Activated CD4-positive, CD25-positive, alpha-beta regulatory T cell treated with anti-CD3 and anti-CD28 coated beads, Interleukin-2, amount 50 U/mL, for 16 hours (primary cell): Measurements from ENCODE around the gene YIPF3.
"Not testable (repeated sequence)": the region's sequence is repeated elsewhere in the genome, so short reads cannot be mapped to it uniquely, and the experiment has no call there.

Source experiments
- DNase-seq: peaks from one replicate; pipeline ENCODE4 v3.0.0-alpha.2; 2020; ENCODE audit warnings: low read depth, low spot score

The YIPF3 gene

GRCh38 chr6:43516697-43517504 lies at the start of gene YIPF3, which contains the start of gene POLR1C:
Gene YIPF3 (minus strand): TSS chr6:43516926. CDS start chr6:43516807, 119 bp downstream.
Gene POLR1C (plus strand): TSS chr6:43517089. CDS start chr6:43517110, 21 bp downstream.
- DNase-seq: peak; percentile 96

- DNase-seq: no peak
Observed at GRCh38 chr6:43559328-43559727, 42.6 kb upstream of the YIPF3 start.

DNA sequence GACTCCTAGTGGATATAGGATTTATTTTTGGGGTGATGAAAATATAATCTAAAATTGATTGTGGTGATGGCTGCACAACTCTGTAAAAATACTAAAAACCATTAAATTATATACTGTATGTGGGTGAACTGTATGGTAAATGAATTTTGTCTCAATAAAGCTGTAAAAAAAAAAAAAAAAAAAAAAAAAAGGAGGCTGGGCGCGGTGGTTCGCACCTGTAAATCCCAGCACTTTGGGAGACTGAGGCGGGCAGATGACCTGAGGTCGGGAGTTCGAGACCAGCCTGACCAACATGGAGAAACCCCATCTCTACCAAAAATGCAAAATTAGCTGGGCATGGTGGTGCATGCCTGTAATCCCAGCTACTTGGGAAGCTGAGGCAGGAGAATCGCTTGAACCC lies 40.9 kb upstream of the YIPF3 start:
- DNase-seq: not testable (repeated sequence)

GRCh38 chr6:43547222-43547621 lies 30.5 kb upstream of the YIPF3 start:
- DNase-seq: no peak

- DNase-seq: no peak
Observed at GRCh38 chr6:43544461-43544860, 27.7 kb upstream of the YIPF3 start.

GRCh38 chr6:43541774-43542471 lies 25.2 kb upstream of the YIPF3 start:
- DNase-seq: no peak

DNA sequence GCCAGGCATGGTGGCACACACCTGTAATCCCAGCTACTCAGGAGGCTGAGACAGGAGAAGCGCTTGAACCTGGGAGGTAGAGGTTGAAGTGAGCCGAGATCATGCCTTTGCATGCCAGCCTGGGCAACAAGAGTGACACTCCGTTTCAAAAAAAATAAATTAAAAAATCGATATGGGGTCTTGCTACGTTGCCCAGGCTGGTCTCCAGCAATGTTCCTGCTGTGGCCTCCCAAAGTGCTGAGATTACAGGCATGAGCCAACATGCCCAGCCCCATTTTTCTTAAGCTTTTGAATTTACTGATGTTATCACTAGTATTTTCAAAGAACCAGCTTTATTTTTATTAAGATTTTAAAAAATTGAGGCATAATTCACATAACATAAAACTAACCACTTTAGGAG lies 23.8 kb upstream of the YIPF3 start:
- DNase-seq: no peak

DNA sequence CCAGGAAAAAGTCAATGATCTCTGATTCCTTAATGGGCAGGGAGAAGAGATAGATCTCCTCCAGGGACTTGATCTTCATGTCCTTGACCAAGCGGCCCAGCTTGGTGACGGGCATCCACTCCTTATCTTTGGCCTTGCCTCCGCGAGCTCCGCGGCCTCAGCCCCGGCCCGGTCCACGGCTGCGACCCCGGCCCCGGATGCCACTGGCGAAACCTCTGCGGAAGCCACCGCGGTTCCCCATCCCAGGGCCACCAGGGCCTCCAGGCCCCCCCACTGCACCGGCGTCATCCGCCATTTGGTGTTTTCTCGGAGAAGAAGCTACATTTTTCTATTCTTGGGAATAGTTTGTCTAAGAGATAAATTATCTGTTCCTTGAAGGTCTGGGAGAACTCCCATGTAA lies 22.7 kb upstream of the YIPF3 start:
- not testable (repeated sequence) for DNase-seq

DNA sequence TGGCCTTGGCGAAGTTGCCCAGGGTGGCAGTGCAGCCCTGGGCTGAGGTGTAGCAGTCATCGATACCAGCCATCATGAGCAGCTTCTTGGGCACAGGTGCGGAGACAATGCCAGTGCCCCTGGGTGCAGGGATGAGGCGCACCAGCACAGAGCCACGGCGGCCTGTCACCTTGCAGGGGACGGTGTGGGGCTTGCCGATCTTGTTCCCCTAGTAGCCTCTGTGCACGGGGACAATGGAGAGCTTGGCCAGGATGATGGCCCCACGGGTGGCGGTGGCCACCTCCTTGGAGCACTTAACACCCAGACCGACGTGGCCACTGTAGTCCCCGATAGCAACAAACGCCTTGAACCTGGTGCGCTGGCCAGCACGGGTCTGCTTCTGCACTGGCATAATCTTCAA lies 22.3 kb upstream of the YIPF3 start:
- DNase-seq: not testable (repeated sequence)

DNA sequence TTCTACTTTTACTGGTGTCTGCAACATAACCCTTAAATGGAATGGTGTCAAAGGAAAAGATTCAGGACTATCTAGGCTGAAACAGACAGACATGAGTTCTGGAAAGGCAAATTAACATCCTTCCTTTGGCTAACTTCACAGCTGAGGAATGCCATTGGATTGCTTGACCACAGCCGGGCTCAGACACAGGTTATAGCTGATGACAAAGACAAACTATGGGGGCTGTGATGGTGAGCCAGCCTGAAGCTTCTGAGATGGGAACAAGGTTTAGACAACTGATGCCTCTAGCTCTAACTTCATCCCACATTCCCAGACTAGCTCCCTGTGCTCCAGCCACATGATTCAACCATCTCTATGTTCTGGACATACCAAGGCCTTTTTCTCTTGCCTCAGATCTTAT lies 15.5 kb upstream of the YIPF3 start:
- no peak for DNase-seq

DNA sequence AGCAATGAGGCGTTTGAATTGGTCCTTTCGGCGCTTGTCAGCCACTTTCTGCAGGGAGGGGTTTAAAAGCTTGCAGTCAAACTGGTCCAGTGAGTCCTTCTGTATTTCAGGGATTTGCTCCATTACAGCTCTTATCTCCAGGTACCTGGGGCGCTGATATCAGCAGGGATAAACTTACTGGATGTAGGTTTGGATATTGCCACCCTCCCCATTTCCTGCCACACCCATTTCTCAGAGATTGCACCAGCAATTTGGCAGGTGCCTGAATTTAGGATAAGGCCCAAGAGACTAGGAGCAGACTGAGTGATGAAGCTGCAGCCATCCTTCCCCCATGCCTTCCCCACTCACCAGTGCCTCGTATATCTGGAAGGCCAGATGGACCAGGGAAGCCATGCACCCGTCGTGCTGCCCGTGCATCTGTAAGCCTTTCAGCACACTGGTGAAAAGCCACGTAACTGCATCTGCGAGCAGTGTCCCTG lies 7.8 kb upstream of the YIPF3 start:
- DNase-seq: no peak

GRCh38 chr6:43523284-43523683 lies 6.6 kb upstream of the YIPF3 start:
- DNase-seq: no peak

- DNase-seq: no peak
Observed at GRCh38 chr6:43522547-43523261, 6.0 kb upstream of the YIPF3 start.

- DNase-seq: no peak
Observed at GRCh38 chr6:43521836-43522235, 5.1 kb upstream of the YIPF3 start.

DNA sequence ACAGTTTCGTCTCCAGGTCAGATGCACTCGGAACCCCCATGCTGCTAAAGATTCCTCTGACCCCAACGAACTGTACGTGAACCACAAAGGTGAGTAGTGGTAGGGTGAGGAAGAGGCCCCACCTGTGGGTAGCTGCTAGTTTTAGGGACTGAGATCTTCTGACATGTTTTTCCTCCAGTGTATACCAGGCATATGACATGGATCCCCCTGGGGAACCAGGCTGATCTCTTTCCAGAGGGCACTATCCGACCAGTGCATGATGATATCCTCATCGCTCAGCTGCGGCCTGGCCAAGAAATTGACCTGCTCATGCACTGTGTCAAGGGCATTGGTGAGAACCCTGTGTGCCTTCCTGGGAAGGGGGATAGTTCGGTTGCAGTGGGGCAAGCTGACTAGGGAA lies 3.4 kb upstream of the YIPF3 start:
- no peak for DNase-seq

DNA sequence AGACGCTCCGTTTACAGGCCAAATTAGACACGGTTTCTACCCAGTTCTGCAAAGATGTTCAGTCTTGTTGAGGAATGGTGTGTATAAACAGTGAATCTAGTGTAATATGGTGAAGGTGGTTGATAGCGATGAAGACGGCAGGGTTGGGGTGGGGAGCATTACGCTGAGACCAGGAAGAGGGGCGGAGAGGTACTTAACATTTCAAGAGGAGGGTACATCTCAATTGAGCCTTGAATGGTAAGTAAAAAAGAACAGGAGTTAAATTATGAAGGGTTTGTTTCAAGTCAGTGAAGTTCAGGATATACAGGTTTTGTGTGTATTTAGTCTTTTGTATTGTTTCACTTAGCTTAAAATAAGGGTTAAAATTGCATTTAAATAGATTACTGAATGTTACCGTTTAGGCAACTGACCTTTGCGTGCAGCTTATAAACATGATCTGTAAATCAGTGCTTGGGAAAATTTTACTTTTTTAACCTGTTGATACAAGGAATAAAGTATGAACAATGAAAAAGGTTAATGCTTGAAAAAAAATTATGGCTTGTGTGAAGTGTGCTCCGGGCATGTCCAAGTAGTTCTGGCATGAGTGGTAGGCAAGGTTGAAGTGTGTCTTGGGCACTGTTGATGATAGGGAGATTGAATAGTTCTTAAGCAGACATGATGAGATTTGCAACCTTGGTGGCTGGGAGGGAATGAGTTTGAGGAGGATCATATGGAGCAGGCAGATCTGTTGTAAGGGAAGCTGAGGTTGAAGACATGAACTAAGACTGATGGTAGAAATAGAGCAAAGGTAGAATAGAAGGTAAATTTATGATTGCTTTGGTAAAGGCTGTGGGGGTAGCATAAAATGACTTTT lies 1.0 kb upstream of the YIPF3 start:
- no peak for DNase-seq

GRCh38 chr6:43516367-43516696 lies 394 bp downstream of the YIPF3 start:
- DNase-seq: no peak

GRCh38 chr6:43515808-43516207 lies 918 bp downstream of the YIPF3 start:
- DNase-seq: no peak

DNA sequence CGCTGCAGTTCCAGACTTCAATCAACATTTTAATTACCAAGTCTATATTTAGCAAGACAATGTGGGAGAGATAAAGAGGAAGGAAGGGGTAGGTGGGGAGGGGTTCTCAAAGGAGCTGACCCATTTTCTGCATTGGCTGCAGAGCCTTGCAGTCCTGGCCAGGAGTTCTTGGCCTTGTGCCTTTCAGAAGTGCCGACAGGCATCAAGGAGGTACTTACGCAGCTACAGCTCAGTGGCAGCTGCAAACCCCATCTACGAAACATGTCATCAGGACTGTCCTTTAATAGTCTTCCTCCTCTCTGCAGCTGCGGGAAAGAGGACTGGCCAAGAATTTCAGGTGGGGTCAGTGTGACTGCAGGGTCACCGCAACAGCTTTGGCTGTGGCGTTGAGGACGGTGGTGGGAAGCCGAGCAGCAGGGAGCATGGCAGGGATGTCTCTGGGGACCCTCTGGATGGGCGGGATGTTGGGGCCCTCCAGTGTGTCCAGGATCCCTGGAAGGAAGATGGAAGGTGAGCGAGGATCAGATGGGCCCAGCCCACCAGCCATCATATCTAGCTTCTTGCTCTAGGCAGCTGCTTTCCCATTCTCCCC lies 4.8 kb downstream of the YIPF3 start:
- no peak for DNase-seq

- no peak for DNase-seq
Observed at GRCh38 chr6:43510827-43511163, 5.9 kb downstream of the YIPF3 start.
